Brain microvascular endothelial cell (primary cell): ENCODE measurements around the gene LDB3.

Experiments
- DNase-seq: peaks from one replicate; pipeline ENCODE4 v3.0.0-alpha.2; 2020
- H3K27ac ChIP-seq: fragments of 250-450 bp; sonication (Bioruptor Pico); 2 replicates; pipeline ENCODE4 v1.5.1; 2020; ENCODE audit warnings: mild to moderate bottlenecking, moderate library complexity
- H3K27me3 ChIP-seq: fragments of 250-450 bp; sonication (Bioruptor Pico); replicated peaks from 2 replicates; pipeline ENCODE4 v1.5.1; 2020; ENCODE audit warnings: mild to moderate bottlenecking
- H3K36me3 ChIP-seq: fragments of 250-450 bp; sonication (Bioruptor Pico); replicated peaks from 2 replicates; pipeline ENCODE4 v1.5.1; 2020; ENCODE audit warnings: mild to moderate bottlenecking
- H3K4me3 ChIP-seq: 2 replicates; pipeline ENCODE4 v1.5.1; 2011; ENCODE audit warnings: low read depth, mild to moderate bottlenecking, control low read depth, low read length, moderate library complexity
- CTCF ChIP-seq: IDR thresholded peaks from 2 replicates; pipeline ENCODE4 v1.5.1; 2011; ENCODE audit warnings: low read depth, mild to moderate bottlenecking, moderate library complexity, low read length, control low read depth, inconsistent platforms; ENCODE audit errors: missing control alignments
- in situ Hi-C: cut with HindIII; loops from 2 replicates; pipeline ENCODE4 v1.10.0; 2017; ENCODE audit warnings: low sequenced_read_pairs, low pct_ligation_motif_present

The LDB3 gene

GRCh38 chr10:86769991-86770390 lies 101.7 kb downstream of the LDB3 start:
- Histone ChIP-seq H3K27ac (no peak overlapping the region), H3K36me3 (no peaks in the 10 kb centered on the region), H3K27me3 (no peaks in the 10 kb centered on the region), H3K4me3 (no peak overlapping the region)
- no peak for DNase-seq
- no peak for TF ChIP-seq CTCF
- in situ Hi-C loops: no loop called here

GRCh38 chr10:86770412-86770960 lies 102.2 kb downstream of the LDB3 start:
- no peak for TF ChIP-seq CTCF
- no peak overlapping the region for H3K27ac ChIP-seq
- DNase-seq: no peak
- in situ Hi-C loops: no loop called here
- H3K36me3 ChIP-seq: no peaks in the 10 kb centered on the region
- H3K4me3 ChIP-seq: no peak overlapping the region
- H3K27me3 ChIP-seq: no peaks in the 10 kb centered on the region

GRCh38 chr10:86773498-86773897 lies 105.2 kb downstream of the LDB3 start:
- no peak for DNase-seq
- no peak for TF ChIP-seq CTCF
- Histone ChIP-seq H3K27me3 (no peaks in the 10 kb centered on the region), H3K36me3 (no peaks in the 10 kb centered on the region), H3K4me3 (no peak overlapping the region), H3K27ac (no peak overlapping the region)
- in situ Hi-C loops: no loop called here

- H3K27me3 ChIP-seq: no peaks in the 10 kb centered on the region
- in situ Hi-C loops: no loop called here
- TF ChIP-seq CTCF: no peak
- DNase-seq: peak; percentile 60
- no peak overlapping the region for H3K4me3 ChIP-seq
- no peaks in the 10 kb centered on the region for H3K36me3 ChIP-seq
- peak overlapping the region; percentile 18 for H3K27ac ChIP-seq
These were observed 107.0 kb downstream of the LDB3 start for GRCh38 chr10:86775056-86775869.

GRCh38 chr10:86775870-86776180 lies 107.5 kb downstream of the LDB3 start:
- H3K36me3 ChIP-seq: no peaks in the 10 kb centered on the region
- in situ Hi-C loops: no loop called here
- H3K27me3 ChIP-seq: no peaks in the 10 kb centered on the region
- H3K4me3 ChIP-seq: no peak overlapping the region
- DNase-seq: no peak
- H3K27ac ChIP-seq: no peak overlapping the region
- no peak for TF ChIP-seq CTCF
